ENCODE data around the gene MAD1L1. TPM values are rescaled to one million over a fixed set of nuclear protein-coding genes. Genes with fewer than 3 reads are reported as not detected.

MAD1L1 gene
- total RNA-seq, 2 experiments from 2014 or later, result 58.3 to 65.3 TPM

DNA sequence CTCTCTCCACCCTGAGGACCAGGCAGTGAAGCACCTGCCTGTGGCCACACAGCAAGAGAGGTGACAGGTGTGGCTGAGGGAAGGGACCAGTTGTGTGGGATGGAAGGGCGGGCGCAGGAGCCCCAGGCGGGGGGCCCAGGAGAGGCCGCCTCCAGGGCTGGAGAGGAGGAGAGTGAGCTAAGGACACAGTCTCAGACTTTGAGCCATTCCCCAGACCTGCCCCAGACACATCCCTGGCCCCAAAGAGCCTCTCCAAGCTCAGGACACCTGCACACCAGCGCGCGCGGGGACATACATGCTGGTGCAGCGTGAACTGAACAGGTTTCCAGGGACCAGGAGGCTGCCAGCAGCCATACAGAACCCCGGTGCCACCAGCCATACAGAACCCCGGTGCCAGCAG is 237.3 kb downstream of the MAD1L1 start:
- TF ChIP-seq EZH2phosphoT487 (IDR thresholded peaks at IDR 0.05; ENCODE audit: borderline replicate concordance, low read depth, low read length), result no peak
- TF ChIP-seq, protein P1, sequence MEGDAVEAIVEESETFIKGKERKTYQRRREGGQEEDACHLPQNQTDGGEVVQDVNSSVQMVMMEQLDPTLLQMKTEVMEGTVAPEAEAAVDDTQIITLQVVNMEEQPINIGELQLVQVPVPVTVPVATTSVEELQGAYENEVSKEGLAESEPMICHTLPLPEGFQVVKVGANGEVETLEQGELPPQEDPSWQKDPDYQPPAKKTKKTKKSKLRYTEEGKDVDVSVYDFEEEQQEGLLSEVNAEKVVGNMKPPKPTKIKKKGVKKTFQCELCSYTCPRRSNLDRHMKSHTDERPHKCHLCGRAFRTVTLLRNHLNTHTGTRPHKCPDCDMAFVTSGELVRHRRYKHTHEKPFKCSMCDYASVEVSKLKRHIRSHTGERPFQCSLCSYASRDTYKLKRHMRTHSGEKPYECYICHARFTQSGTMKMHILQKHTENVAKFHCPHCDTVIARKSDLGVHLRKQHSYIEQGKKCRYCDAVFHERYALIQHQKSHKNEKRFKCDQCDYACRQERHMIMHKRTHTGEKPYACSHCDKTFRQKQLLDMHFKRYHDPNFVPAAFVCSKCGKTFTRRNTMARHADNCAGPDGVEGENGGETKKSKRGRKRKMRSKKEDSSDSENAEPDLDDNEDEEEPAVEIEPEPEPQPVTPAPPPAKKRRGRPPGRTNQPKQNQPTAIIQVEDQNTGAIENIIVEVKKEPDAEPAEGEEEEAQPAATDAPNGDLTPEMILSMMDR (conservative IDR thresholded peaks at IDR 0.05; ENCODE audit: low read length), result no peak
- Histone ChIP-seq H3K4me1 (ENCODE audit: insufficient read depth, low read length, poor library complexity, severe bottlenecking) (no peaks in the 10 kb centered on the region), H3K4me2 (ENCODE audit: low read length) (no peak overlapping the region), H3K36me3 (ENCODE audit: insufficient read depth, low read length) (no peaks in the 10 kb centered on the region), H3K27ac (ENCODE audit: low read depth, low read length, poor library complexity, severe bottlenecking) (no peak overlapping the region), H3K79me2 (ENCODE audit: insufficient read depth, low read depth, low read length) (no peaks in the 10 kb centered on the region), H4K20me1 (ENCODE audit: insufficient read depth, low read length) (no peaks in the 10 kb centered on the region), H3K9me3 (ENCODE audit: low read length) (no peaks in the 10 kb centered on the region), H3K4me3 (ENCODE audit: low read depth, low read length, poor library complexity, severe bottlenecking) (no peak overlapping the region), H2AFZ (ENCODE audit: low read length) (no peak overlapping the region), H3K9me2 (ENCODE audit: insufficient read depth, low read length) (no peaks in the 10 kb centered on the region)
- DNase-seq (ENCODE audit: low spot score), result no peak
- BruUV-seq (replicated peaks), result no TSS peak
- POLR2A ChIA-PET, result interaction anchor here (1.1 kb wide), 1 partner anchor 9 kb away, joined by 3 read pairs; no protein-coding TSS in a partner anchor
- intact Hi-C loops (cut with micrococcal nuclease; ENCODE audit: unreplicated experiment), result no loop called here
- CTCF ChIA-PET (ENCODE audit: unreplicated experiment), result no interaction called here

GRCh38 chr7:1994931-1995330 is 237.8 kb downstream of the MAD1L1 start:
- H2AFZ ChIP-seq (ENCODE audit: low read length), result no peak overlapping the region
- H4K20me1 ChIP-seq (ENCODE audit: insufficient read depth, low read length), result no peaks in the 10 kb centered on the region
- BruUV-seq (replicated peaks), result no TSS peak
- no peak overlapping the region for H3K27ac ChIP-seq (ENCODE audit: low read depth, low read length, poor library complexity, severe bottlenecking)
- no peaks in the 10 kb centered on the region for H3K9me2 ChIP-seq (ENCODE audit: insufficient read depth, low read length)
- H3K79me2 ChIP-seq (ENCODE audit: insufficient read depth, low read depth, low read length), result no peaks in the 10 kb centered on the region
- no peak for DNase-seq (ENCODE audit: low spot score)
- H3K4me1 ChIP-seq (ENCODE audit: insufficient read depth, low read length, poor library complexity, severe bottlenecking), result no peaks in the 10 kb centered on the region
- no peak overlapping the region for H3K4me3 ChIP-seq (ENCODE audit: low read depth, low read length, poor library complexity, severe bottlenecking)
- H3K36me3 ChIP-seq (ENCODE audit: insufficient read depth, low read length), result no peaks in the 10 kb centered on the region
- no peak for TF ChIP-seq EZH2phosphoT487 (IDR thresholded peaks at IDR 0.05; ENCODE audit: borderline replicate concordance, low read depth, low read length)
- TF ChIP-seq, protein P1 (conservative IDR thresholded peaks at IDR 0.05; ENCODE audit: low read length), result no peak
- intact Hi-C loops (cut with micrococcal nuclease; ENCODE audit: unreplicated experiment), result no loop called here
- H3K9me3 ChIP-seq (ENCODE audit: low read length), result no peaks in the 10 kb centered on the region
- POLR2A ChIA-PET, result no interaction called here
- H3K4me2 ChIP-seq (ENCODE audit: low read length), result no peak overlapping the region
- CTCF ChIA-PET (ENCODE audit: unreplicated experiment), result no interaction called here

- Histone ChIP-seq H3K9me3 (ENCODE audit: low read length) (no peaks in the 10 kb centered on the region), H3K4me3 (ENCODE audit: low read depth, low read length, poor library complexity, severe bottlenecking) (no peak overlapping the region), H3K36me3 (ENCODE audit: insufficient read depth, low read length) (no peaks in the 10 kb centered on the region), H4K20me1 (ENCODE audit: insufficient read depth, low read length) (no peaks in the 10 kb centered on the region), H3K4me1 (ENCODE audit: insufficient read depth, low read length, poor library complexity, severe bottlenecking) (no peaks in the 10 kb centered on the region), H3K4me2 (ENCODE audit: low read length) (no peak overlapping the region), H3K27ac (ENCODE audit: low read depth, low read length, poor library complexity, severe bottlenecking) (no peak overlapping the region), H3K79me2 (ENCODE audit: insufficient read depth, low read depth, low read length) (no peaks in the 10 kb centered on the region), H3K9me2 (ENCODE audit: insufficient read depth, low read length) (no peaks in the 10 kb centered on the region), H2AFZ (ENCODE audit: low read length) (no peak overlapping the region)
- DNase-seq (ENCODE audit: low spot score), result no peak
- CTCF ChIA-PET (ENCODE audit: unreplicated experiment), result no interaction called here
- TF ChIP-seq, protein P1 (conservative IDR thresholded peaks at IDR 0.05; ENCODE audit: low read length), result no peak
- no peak for TF ChIP-seq EZH2phosphoT487 (IDR thresholded peaks at IDR 0.05; ENCODE audit: borderline replicate concordance, low read depth, low read length)
- POLR2A ChIA-PET, result no interaction called here
- no TSS peak for BruUV-seq (replicated peaks)
- intact Hi-C loops (cut with micrococcal nuclease; ENCODE audit: unreplicated experiment), result no loop called here
Measured at GRCh38 chr7:1993776-1994740, 238.7 kb downstream of the MAD1L1 start.

Measured in OCI-LY7 (cell line).